Coronary artery (tissue), 2 donors: ENCODE measurements around the gene FREM3.
"Not testable (repeated sequence)": the region's sequence is repeated elsewhere in the genome, so short reads cannot be mapped to it uniquely, and the experiment has no call there.

ENCODE experiments used
- DNase-seq: peaks from one replicate; pipeline ENCODE4 v3.0.0-alpha.2; 2017; ENCODE audit warnings: low spot score
- H3K27ac ChIP-seq, 2 donors: fragments of 200-600 bp; sonication (generic); one replicate each; pipeline ENCODE4 v1.5.1; 2016 to 2019
- H3K4me3 ChIP-seq: fragments of 200-600 bp; sonication (generic); 2 replicates; pipeline ENCODE4 v1.5.1; 2016; ENCODE audit warnings: mild to moderate bottlenecking, moderate library complexity
- CTCF ChIP-seq: fragments of 200-600 bp; sonication (generic); IDR thresholded peaks from one replicate; pipeline ENCODE4 v1.5.1; 2019; ENCODE audit warnings: antibody characterized with exemption

Gene FREM3

GRCh38 chr4:143701365-143701764 is 890 bp upstream of the FREM3 start:
- no peak for TF ChIP-seq CTCF
- H3K27ac ChIP-seq = no peak overlapping the region
- DNase-seq = no peak
- no peak overlapping the region for H3K4me3 ChIP-seq

- Histone ChIP-seq H3K4me3 (peak overlapping the region; percentile 69), H3K27ac (no peak overlapping the region)
- TF ChIP-seq CTCF = no peak
- DNase-seq = no peak
These were observed 444 bp downstream of the FREM3 start for GRCh38 chr4:143700046-143700415.

- no peak for DNase-seq
- Histone ChIP-seq H3K4me3 (peak overlapping the region; percentile 69), H3K27ac (no peak overlapping the region)
- no peak for TF ChIP-seq CTCF
These were observed 987 bp downstream of the FREM3 start for GRCh38 chr4:143699331-143700045.

- no peak for DNase-seq
- no peak for TF ChIP-seq CTCF
- Histone ChIP-seq H3K27ac (no peak overlapping the region), H3K4me3 (no peak overlapping the region)
These were observed 6.6 kb downstream of the FREM3 start for GRCh38 chr4:143693856-143694255.

- H3K27ac ChIP-seq = no peak overlapping the region
- no peak for DNase-seq
- no peak for TF ChIP-seq CTCF
- H3K4me3 ChIP-seq = no peak overlapping the region
These were observed 8.2 kb downstream of the FREM3 start for GRCh38 chr4:143692241-143692640.

- Histone ChIP-seq H3K27ac (no peak overlapping the region), H3K4me3 (no peak overlapping the region)
- no peak for DNase-seq
- TF ChIP-seq CTCF = no peak
These were observed 21.0 kb downstream of the FREM3 start for GRCh38 chr4:143679434-143679833.

- DNase-seq, H3K4me3 ChIP-seq, H3K27ac ChIP-seq: not testable (repeated sequence)
These were observed 26.8 kb downstream of the FREM3 start for GRCh38 chr4:143673629-143674028.
